ENCODE results near the gene PUS10. TPM values are rescaled to one million over a fixed set of nuclear protein-coding genes. Genes with fewer than 3 reads are reported as not detected.
A peak's percentile ranks its signal among the peaks of the same experiment; 100 is the strongest.

PUS10 gene
- total RNA-seq, 1 experiment from 2014 or later: 5.6 TPM

- intact Hi-C loops (cut with micrococcal nuclease): no loop called here
- Histone ChIP-seq H3K9me3 (ENCODE audit: control insufficient read depth in 1 of 2, insufficient read depth in 1 of 2, low read depth in 1 of 2, low read length in 2 of 2) (no peaks in the 10 kb centered on the region), H3K36me3 (ENCODE audit: control insufficient read depth in 1 of 2, insufficient read depth in 2 of 2, low read length in 2 of 2) (no peaks in the 10 kb centered on the region), H3K27me3 (ENCODE audit: insufficient read depth, low read length) (no peaks in the 10 kb centered on the region), H3K9me2 (ENCODE audit: insufficient read depth) (no peaks in the 10 kb centered on the region), H3K9ac (ENCODE audit: low read length) (no peak overlapping the region), H4K20me1 (ENCODE audit: insufficient read depth) (no peaks in the 10 kb centered on the region), H3K27ac (ENCODE audit: low read depth, low read length) (no peak overlapping the region), H2AFZ (ENCODE audit: low read depth, low read length, poor library complexity, severe bottlenecking) (no peak overlapping the region), H3K79me2 (ENCODE audit: insufficient read depth, low read length) (no peaks in the 10 kb centered on the region), H3K4me1 (ENCODE audit: control insufficient read depth in 1 of 2, insufficient read depth in 2 of 2, low read length in 2 of 2) (no peaks in the 10 kb centered on the region), H3K4me2 (ENCODE audit: low read length) (no peak overlapping the region), H3K4me3 (replicated peaks in 1 of 2; ENCODE audit: low read depth in 1 of 2, low read length in 2 of 2) (no peak overlapping the region)
- no TSS peak for BruUV-seq (replicated peaks)
- ChIA-PET RAD21 (ENCODE audit: low non-redundant PET in 1 of 2, low total read pairs in 2 of 2, uncharacterized antibody in 2 of 2, unreplicated experiment in 2 of 2) (no interaction called here), CTCF (no interaction called here), POLR2A (no interaction called here)
- peak; percentile 40; the same call in 1 of the 2 replicates for ATAC-seq
- no peak for DNase-seq (ENCODE audit: low read depth, low spot score)
- no peak for TF ChIP-seq ATF3 (IDR thresholded peaks at IDR 0.05)
- TF ChIP-seq POLR2A (IDR thresholded peaks at IDR 0.05; ENCODE audit: borderline replicate concordance, extremely low read depth, insufficient read depth, insufficient read length): no peak
- TF ChIP-seq ZNF274 (IDR thresholded peaks at IDR 0.05; ENCODE audit: low read depth, low read length): no peak
Measured at GRCh38 chr2:61057562-61057961, 39.5 kb upstream of the PUS10 start.

- no peak overlapping the region for H3K9ac ChIP-seq (ENCODE audit: low read length)
- no TSS peak for BruUV-seq (replicated peaks)
- no peaks in the 10 kb centered on the region for H3K9me3 ChIP-seq (ENCODE audit: control insufficient read depth in 1 of 2, insufficient read depth in 1 of 2, low read depth in 1 of 2, low read length in 2 of 2)
- RAD21 ChIA-PET (ENCODE audit: low non-redundant PET in 1 of 2, low total read pairs in 2 of 2, uncharacterized antibody in 2 of 2, unreplicated experiment in 2 of 2): no interaction called here
- H3K27ac ChIP-seq (ENCODE audit: low read depth, low read length): no peak overlapping the region
- ATAC-seq (no peak), DNase-seq (ENCODE audit: low read depth, low spot score) (no peak)
- no peak for TF ChIP-seq FOSL1 (IDR thresholded peaks at IDR 0.05; ENCODE audit: low read depth)
- TF ChIP-seq, protein P1, sequence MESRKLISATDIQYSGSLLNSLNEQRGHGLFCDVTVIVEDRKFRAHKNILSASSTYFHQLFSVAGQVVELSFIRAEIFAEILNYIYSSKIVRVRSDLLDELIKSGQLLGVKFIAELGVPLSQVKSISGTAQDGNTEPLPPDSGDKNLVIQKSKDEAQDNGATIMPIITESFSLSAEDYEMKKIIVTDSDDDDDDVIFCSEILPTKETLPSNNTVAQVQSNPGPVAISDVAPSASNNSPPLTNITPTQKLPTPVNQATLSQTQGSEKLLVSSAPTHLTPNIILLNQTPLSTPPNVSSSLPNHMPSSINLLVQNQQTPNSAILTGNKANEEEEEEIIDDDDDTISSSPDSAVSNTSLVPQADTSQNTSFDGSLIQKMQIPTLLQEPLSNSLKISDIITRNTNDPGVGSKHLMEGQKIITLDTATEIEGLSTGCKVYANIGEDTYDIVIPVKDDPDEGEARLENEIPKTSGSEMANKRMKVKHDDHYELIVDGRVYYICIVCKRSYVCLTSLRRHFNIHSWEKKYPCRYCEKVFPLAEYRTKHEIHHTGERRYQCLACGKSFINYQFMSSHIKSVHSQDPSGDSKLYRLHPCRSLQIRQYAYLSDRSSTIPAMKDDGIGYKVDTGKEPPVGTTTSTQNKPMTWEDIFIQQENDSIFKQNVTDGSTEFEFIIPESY (IDR thresholded peaks at IDR 0.05; ENCODE audit: extremely low read depth, insufficient replicate concordance, low read length): no peak
- peaks cover 0 to 6% of the 10 kb centered on the region in 2 experiments; a peak in 1 of 4 replicates for H3K36me3 ChIP-seq (ENCODE audit: control insufficient read depth in 1 of 2, insufficient read depth in 2 of 2, low read length in 2 of 2)
- intact Hi-C loops (cut with micrococcal nuclease): no loop called here
- no peak overlapping the region for H3K4me3 ChIP-seq (replicated peaks in 1 of 2; ENCODE audit: low read depth in 1 of 2, low read length in 2 of 2)
- H4K20me1 ChIP-seq (ENCODE audit: insufficient read depth): no peaks in the 10 kb centered on the region
- no peaks in the 10 kb centered on the region for H3K4me1 ChIP-seq (ENCODE audit: control insufficient read depth in 1 of 2, insufficient read depth in 2 of 2, low read length in 2 of 2)
- no peaks in the 10 kb centered on the region for H3K79me2 ChIP-seq (ENCODE audit: insufficient read depth, low read length)
- H2AFZ ChIP-seq (ENCODE audit: low read depth, low read length, poor library complexity, severe bottlenecking): no peak overlapping the region
- CTCF ChIA-PET: no interaction called here
- no peak overlapping the region for H3K4me2 ChIP-seq (ENCODE audit: low read length)
- H3K27me3 ChIP-seq (ENCODE audit: insufficient read depth, low read length): no peaks in the 10 kb centered on the region
- H3K9me2 ChIP-seq (ENCODE audit: insufficient read depth): no peaks in the 10 kb centered on the region
- POLR2A ChIA-PET: no interaction called here
Measured at GRCh38 chr2:61055557-61055956, 37.5 kb upstream of the PUS10 start.

Data from HCT116 (cell line).